HEK293T (cell line): ENCODE data around the gene LAMP1.

ENCODE experiments used
- CTCF ChIA-PET: fragments of 350-600 bp; formaldehyde crosslinking; extraction: SDS; loops from one replicate; lab custom pipeline; 2021; ENCODE audit warnings: antibody characterized with exemption, inconsistent platforms; lab: Yijun Ruan, JAX
- POLR2A ChIA-PET: fragments of 350-600 bp; formaldehyde crosslinking; extraction: SDS; loops from one replicate; lab custom pipeline; 2020; ENCODE audit warnings: antibody characterized with exemption, inconsistent platforms; lab: Yijun Ruan, JAX
- DNase-seq: peaks from one replicate; pipeline ENCODE4 v3.0.0; 2012; ENCODE audit warnings: mixed read lengths; ENCODE audit errors: extremely low spot score
- ARNT ChIP-seq: fragments of 450-650 bp; IDR thresholded peaks from 2 replicates; pipeline ENCODE4 v1.6.1; 2017; ENCODE audit warnings: mild to moderate bottlenecking
- BHLHE40 ChIP-seq: fragments of 450-650 bp; IDR thresholded peaks from 2 replicates; pipeline ENCODE4 v1.6.1; 2016; ENCODE audit warnings: mild to moderate bottlenecking, moderate library complexity, borderline replicate concordance
- CTBP1 ChIP-seq: fragments of 450-650 bp; IDR thresholded peaks from 2 replicates; pipeline ENCODE4 v1.6.1; 2016; ENCODE audit warnings: borderline replicate concordance
- ELF4 ChIP-seq: fragments of 450-650 bp; IDR thresholded peaks from 2 replicates; pipeline ENCODE4 v1.6.1; 2017; ENCODE audit warnings: antibody characterized with exemption
- FOXA1 ChIP-seq: fragments of 450-650 bp; IDR thresholded peaks from 2 replicates; pipeline ENCODE4 v1.6.1; 2016; ENCODE audit warnings: mild to moderate bottlenecking
- FOXK2 ChIP-seq: fragments of 450-650 bp; IDR thresholded peaks from 2 replicates; pipeline ENCODE4 v1.6.1; 2016; ENCODE audit warnings: mild to moderate bottlenecking
- FOXM1 ChIP-seq: fragments of 450-650 bp; IDR thresholded peaks from 2 replicates; pipeline ENCODE4 v1.6.1; 2017; ENCODE audit warnings: mild to moderate bottlenecking, borderline replicate concordance
- HDGF ChIP-seq: fragments of 450-650 bp; IDR thresholded peaks from 2 replicates; pipeline ENCODE4 v1.6.1; 2017; ENCODE audit warnings: antibody characterized with exemption, borderline replicate concordance
- L3MBTL2 ChIP-seq: fragments of 450-650 bp; conservative IDR thresholded peaks from 2 replicates; pipeline ENCODE4 v1.6.1; 2016; ENCODE audit warnings: mild to moderate bottlenecking
- LEF1 ChIP-seq: fragments of 450-650 bp; IDR thresholded peaks from 2 replicates; pipeline ENCODE4 v1.6.1; 2017; ENCODE audit warnings: mild to moderate bottlenecking, borderline replicate concordance
- NFRKB ChIP-seq: fragments of 450-650 bp; IDR thresholded peaks from 2 replicates; pipeline ENCODE4 v1.6.1; 2016; ENCODE audit warnings: mild to moderate bottlenecking, moderate library complexity
- SP1 ChIP-seq: fragments of 450-650 bp; IDR thresholded peaks from 2 replicates; pipeline ENCODE4 v1.6.1; 2017
- SUZ12 ChIP-seq: fragments of 450-650 bp; IDR thresholded peaks from 2 replicates; pipeline ENCODE4 v1.6.1; 2016; ENCODE audit warnings: mild to moderate bottlenecking
- TARDBP ChIP-seq: fragments of 450-650 bp; IDR thresholded peaks from 2 replicates; pipeline ENCODE4 v1.6.1; 2016
- ZNF384 ChIP-seq: fragments of 450-650 bp; IDR thresholded peaks from 2 replicates; pipeline ENCODE4 v1.6.1; 2016
- TF ChIP-seq, protein P1 (sequence below): fragments of 450-650 bp; IDR thresholded peaks from 2 replicates; pipeline ENCODE4 v1.6.1; 2016

LAMP1 gene

DNA sequence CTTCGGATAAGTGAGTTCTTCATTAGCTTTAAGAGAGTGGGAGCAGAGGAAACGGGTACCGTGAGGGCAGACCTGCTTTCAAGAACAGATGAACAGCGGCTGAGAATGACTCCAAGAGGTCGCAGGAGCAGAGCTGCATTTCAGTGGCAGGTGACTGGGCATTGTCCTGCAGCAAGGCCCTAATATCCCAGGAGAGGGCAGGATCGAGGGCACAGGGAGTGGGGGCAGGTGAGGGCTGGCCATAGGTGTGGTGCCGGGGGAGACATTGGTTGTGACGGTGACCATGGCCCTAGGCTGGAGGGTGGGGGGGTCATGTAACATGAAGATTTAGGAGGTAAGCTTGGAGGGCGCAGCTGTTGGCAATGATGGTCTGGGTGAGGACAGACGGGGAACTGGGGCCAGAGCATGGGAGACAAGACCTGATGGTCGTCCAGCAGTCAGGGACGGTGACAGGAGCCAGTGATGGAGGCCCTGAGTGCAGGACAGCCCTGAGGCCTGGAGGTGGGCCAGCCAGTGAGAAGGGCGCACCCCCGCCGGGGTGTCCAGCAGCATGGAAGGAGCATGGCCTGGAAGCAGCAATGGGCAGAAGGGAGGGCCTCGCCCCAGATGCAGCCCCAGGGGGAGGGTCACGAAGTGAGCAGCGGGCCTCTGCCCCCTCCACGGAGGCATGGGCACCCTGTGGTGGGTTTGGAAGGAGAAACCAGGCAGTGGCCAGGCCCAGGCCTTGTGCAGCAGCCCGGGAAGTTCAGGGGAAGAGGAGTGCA, 29.2 kb upstream of the LAMP1 start:
- no peak for DNase-seq
- TF ChIP-seq HDGF: no peak
- TF ChIP-seq FOXK2: no peak
- TF ChIP-seq SP1: no peak
- TF ChIP-seq ARNT: no peak
- ChIA-PET POLR2A (no interaction called here), CTCF (no interaction called here)

DNA sequence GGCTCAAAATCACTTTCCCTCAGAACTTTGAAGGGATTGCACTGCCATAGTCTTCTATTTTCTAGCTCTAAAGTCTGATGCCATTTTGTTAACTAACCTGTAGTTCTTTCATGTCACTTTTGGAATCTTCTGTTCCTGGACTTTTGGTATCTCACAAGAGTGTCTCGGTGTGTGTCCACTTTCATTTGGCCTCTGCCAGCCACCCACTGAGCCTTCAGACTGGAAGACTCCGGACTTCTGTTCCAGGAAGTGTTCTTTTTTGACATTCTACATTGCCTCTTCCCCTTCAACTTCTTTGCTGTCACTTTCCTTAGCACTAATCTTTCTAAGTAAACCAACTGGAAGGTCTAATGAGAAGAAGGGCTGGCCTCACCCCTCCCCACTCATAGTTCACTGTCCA, 25.0 kb upstream of the LAMP1 start:
- TF ChIP-seq FOXK2 (no peak), ARNT (no peak), FOXM1 (no peak), TARDBP (no peak), ZNF384 (no peak), BHLHE40 (no peak), SP1 (no peak), NFRKB (no peak), FOXA1 (no peak), CTBP1 (no peak), SUZ12 (no peak), LEF1 (no peak), HDGF (no peak), L3MBTL2 (no peak), ELF4 (no peak)
- TF ChIP-seq, protein P1, sequence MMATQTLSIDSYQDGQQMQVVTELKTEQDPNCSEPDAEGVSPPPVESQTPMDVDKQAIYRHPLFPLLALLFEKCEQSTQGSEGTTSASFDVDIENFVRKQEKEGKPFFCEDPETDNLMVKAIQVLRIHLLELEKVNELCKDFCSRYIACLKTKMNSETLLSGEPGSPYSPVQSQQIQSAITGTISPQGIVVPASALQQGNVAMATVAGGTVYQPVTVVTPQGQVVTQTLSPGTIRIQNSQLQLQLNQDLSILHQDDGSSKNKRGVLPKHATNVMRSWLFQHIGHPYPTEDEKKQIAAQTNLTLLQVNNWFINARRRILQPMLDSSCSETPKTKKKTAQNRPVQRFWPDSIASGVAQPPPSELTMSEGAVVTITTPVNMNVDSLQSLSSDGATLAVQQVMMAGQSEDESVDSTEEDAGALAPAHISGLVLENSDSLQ: no peak
- no peak for DNase-seq
- CTCF ChIA-PET: no interaction called here
- POLR2A ChIA-PET: no interaction called here

DNA sequence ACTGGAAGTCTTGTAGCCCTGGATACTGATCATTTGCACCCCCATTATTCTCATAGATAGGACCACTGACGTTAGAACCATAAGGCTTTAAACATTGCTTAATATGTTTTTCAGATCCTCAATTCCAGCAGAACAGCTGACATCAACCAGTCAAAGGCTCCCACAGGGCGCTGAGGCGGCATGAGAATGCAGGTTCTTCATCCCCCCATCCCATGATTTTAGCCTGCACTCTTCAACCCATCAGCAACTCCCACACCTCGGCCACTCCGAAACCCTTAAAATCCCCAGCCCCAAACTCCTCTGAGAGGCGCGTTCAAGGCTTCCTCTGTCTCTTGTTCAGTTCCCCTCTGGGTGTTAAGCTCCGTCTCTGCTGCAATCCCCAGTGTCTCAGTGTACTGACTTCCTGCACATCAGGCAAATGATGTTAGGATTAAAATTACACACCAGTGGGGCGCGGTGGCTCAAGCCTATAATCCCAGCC, 24.3 kb upstream of the LAMP1 start:
- TF ChIP-seq LEF1 (no peak), ARNT (no peak)
- POLR2A ChIA-PET: no interaction called here
- no peak for DNase-seq
- CTCF ChIA-PET: no interaction called here

DNA sequence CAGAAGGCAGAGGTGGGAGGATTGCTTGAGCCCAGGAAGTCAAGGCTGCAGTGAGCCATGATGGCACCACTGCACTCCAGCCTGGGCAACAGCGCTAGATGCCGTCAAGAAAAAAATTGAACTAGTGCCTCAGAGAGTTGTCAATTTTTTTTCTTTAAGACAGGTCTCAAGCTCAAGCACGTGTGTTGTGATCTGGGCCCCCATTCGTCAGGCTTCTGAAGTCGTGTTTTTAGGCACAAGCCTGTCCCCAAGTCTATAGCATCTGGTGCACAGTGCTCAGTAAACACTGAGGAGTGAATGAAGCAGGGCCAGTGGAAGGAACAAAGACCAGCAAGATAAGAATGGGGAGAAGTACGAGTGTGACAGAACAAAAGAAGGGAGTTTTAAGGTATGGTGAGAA, 23.7 kb upstream of the LAMP1 start:
- POLR2A ChIA-PET: no interaction called here
- CTCF ChIA-PET: no interaction called here
- no peak for DNase-seq
- no peak for TF ChIP-seq ELF4
- no peak for TF ChIP-seq CTBP1
- TF ChIP-seq L3MBTL2: no peak

DNA sequence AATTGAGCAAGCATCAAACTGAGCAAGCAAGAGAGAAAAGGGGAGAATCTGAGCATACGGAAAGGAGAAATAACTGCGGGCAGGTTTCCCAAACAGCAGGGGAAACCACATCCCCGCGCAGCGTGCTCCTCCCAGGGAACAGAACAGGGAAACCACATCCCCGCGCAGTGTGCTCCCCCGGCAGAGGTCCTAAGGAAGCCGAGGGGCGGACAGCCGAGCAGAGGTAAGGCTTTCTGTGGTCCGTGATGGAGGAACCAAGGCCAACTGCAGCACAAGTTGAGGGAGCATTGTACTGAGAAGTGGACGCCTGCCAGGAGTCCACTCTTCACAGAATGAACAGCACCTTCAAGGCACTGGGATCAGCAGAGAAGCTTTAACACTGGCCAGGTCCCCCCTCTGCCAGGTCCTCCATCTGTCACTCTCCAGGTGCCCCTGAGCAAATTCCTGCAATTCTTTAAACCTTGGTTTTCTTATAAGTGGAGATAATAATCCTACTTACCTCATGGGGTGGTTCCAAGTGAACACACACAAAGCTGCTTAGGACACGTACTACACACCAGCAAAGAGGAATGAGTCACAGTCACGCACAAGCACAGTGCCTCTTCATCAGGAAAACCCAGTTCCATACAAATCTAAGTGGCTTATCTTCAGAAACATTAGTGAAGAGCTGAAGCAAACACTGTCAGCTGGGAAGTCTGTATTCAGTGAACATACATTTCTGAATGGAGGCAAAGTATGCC, 23.0 kb upstream of the LAMP1 start:
- no peak for DNase-seq
- ChIA-PET POLR2A (no interaction called here), CTCF (interaction anchor here (1.3 kb wide), 1 partner anchor 178 kb away, joined by 3 read pairs; no protein-coding TSS in a partner anchor)
- TF ChIP-seq ELF4 (no peak), FOXA1 (no peak), HDGF (no peak), NFRKB (no peak), SUZ12 (no peak), FOXM1 (no peak), ZNF384 (no peak), TARDBP (no peak), LEF1 (no peak), ARNT (no peak), BHLHE40 (no peak), L3MBTL2 (no peak), CTBP1 (no peak), FOXK2 (no peak), SP1 (no peak)
- TF ChIP-seq, protein P1: no peak

DNA sequence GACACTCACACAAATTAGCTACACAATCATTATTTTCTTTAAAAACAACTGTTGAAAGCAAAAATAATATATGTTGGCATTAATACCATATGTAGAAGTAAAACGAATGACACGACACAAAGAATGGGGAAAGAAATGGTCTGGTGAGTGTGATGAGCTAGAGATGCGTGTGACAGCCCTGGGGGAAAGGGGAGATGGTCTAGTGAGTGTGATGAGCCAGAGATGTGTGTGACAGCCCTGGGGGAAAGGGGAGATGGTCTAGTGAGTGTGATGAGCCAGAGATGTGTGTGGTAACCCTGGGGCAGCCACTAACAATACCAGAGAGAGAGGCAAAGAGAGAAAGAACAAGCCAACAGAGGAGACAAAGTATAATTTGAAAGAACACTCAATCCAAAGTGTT, 22.3 kb upstream of the LAMP1 start:
- CTCF ChIA-PET: interaction anchor here (1.3 kb wide), 1 partner anchor 177 kb away, joined by 3 read pairs; no protein-coding TSS in a partner anchor

More for the DNA sequence above, 22.3 kb upstream of the LAMP1 start:
- TF ChIP-seq FOXK2: no peak
- no peak for TF ChIP-seq NFRKB
- no peak for TF ChIP-seq L3MBTL2
- no peak for TF ChIP-seq HDGF
- TF ChIP-seq ELF4: no peak
- TF ChIP-seq BHLHE40: no peak
- no peak for TF ChIP-seq SP1
- TF ChIP-seq ARNT: no peak
- no peak for TF ChIP-seq CTBP1
- no peak for TF ChIP-seq TARDBP
- TF ChIP-seq, protein P1: no peak
- TF ChIP-seq FOXA1: no peak
- no peak for TF ChIP-seq LEF1
- TF ChIP-seq SUZ12: no peak
- no peak for DNase-seq
- POLR2A ChIA-PET: no interaction called here
